Measurements from ENCODE around the gene NBPF3.
"Not testable (repeated sequence)": the region's sequence is repeated elsewhere in the genome, so short reads cannot be mapped to it uniquely, and the experiment has no call there.

GRCh38 chr1:21409897-21410296, 30.0 kb upstream of the NBPF3 start:
- not testable (repeated sequence) for TF ChIP-seq POLR2A, CTCF, POLR2AphosphoS5 (IDR thresholded peaks at IDR 0.05)
